ENCODE measurements around the gene PCGF3. TPM values are rescaled to one million over a fixed set of nuclear protein-coding genes. Genes with fewer than 3 reads are reported as not detected.

Gene PCGF3
- total and polyA plus RNA-seq, 10 of the 15 experiments (the other 5 are each of a cell fraction or from before 2014, with no cell fraction given): 2.2 to 43.8 (median 15.9) TPM

GRCh38 chr4:666436-666810, 39.2 kb upstream of the PCGF3 start (continued):
- TF ChIP-seq E2F8 (IDR thresholded peaks at IDR 0.05; ENCODE audit: low read depth, partially characterized antibody) (no peak), POLR2A (IDR thresholded peaks at IDR 0.05; ENCODE audit: low read depth, low read length) (no peak), STAT3 (IDR thresholded peaks at IDR 0.05; ENCODE audit: low read depth, low read length) (no peak), ZBTB11 (CRISPR knock-in tag; IDR thresholded peaks at IDR 0.05) (no peak)

GRCh38 chr4:666822-667544, 38.6 kb upstream of the PCGF3 start:
- ChIA-PET CTCF (interaction anchor here (0.7 kb wide), 1 partner anchor 23 kb away, joined by 4 read pairs; no protein-coding TSS in a partner anchor), RAD21 (ENCODE audit: unreplicated experiment) (no interaction called here), SMC1A (ENCODE audit: uncharacterized antibody, unreplicated experiment) (no interaction called here), POLR2A (interaction anchor here (0.6 kb wide), 1 partner anchor 51 kb away, joined by 6 read pairs; no protein-coding TSS in a partner anchor)
- no peak overlapping the region for H3K27ac ChIP-seq (ENCODE audit: control insufficient read depth, insufficient read depth)
- H2AFZ ChIP-seq (ENCODE audit: control insufficient read depth, low read depth, low read length): no peak overlapping the region
- no peaks in the 10 kb centered on the region for H3K4me1 ChIP-seq (ENCODE audit: control insufficient read depth, insufficient read depth, low read length)
- 69% methylated on average over 23 of the region's 28 CpGs for WGBS (ENCODE audit: insufficient coverage, insufficient replicate concordance, low lambda C conversion rate, missing lambda C conversion rate)
- peaks cover 3% of the 10 kb centered on the region for H3K79me2 ChIP-seq (ENCODE audit: control insufficient read depth, insufficient read depth, low read length)
- no TSS peak for BruUV-seq (replicated peaks)
- ATAC-seq: no peak
- in situ Hi-C loops (cut with MboI): no loop called here
- H3K9me3 ChIP-seq (replicated peaks; ENCODE audit: control insufficient read depth, insufficient read depth, low read length): no peaks in the 10 kb centered on the region; the same call in 2 of the 3 replicates
- intact Hi-C loops (cut with micrococcal nuclease; ENCODE audit: unreplicated experiment): no loop called here
- no peak overlapping the region for H3K4me2 ChIP-seq (ENCODE audit: control insufficient read depth, insufficient read depth)
- H3K4me3 ChIP-seq: no peak overlapping the region
- no peaks in the 10 kb centered on the region for H4K20me1 ChIP-seq (ENCODE audit: control insufficient read depth, insufficient read depth)
- DNase-seq (ENCODE audit: low read depth, low spot score): no peak
- H3K9ac ChIP-seq (ENCODE audit: control insufficient read depth, insufficient read depth, low read length): no peak overlapping the region
- FAIRE-seq: no peak
- H3K36me3 ChIP-seq (ENCODE audit: control insufficient read depth in 2 of 2, insufficient read depth in 2 of 2, low read length in 1 of 2): peaks cover 0 to 4% of the 10 kb centered on the region in 2 experiments; a peak in 3 of 4 replicates
- TF ChIP-seq POLR2A (IDR thresholded peaks at IDR 0.05; ENCODE audit: low read depth, low read length): peak; percentile 44; the same call in 1 of the 2 replicates
- TF ChIP-seq MYC (IDR thresholded peaks at IDR 0.05; ENCODE audit: insufficient read depth, insufficient read length, insufficient replicate concordance, low read length, severe bottlenecking): no peak
- no peaks in the 10 kb centered on the region for H3K27me3 ChIP-seq (replicated peaks in 1 of 2; ENCODE audit: control insufficient read depth in 2 of 2, insufficient read depth in 2 of 2, low read length in 1 of 2)

Measured in GM12878 (cell line).